Fibroblast of lung (primary cell): ENCODE results near the gene PSMA7.

ENCODE experiments used
- CTCF ChIP-seq, 2 donors: IDR thresholded peaks in 1 of 2; conservative IDR thresholded peaks in 1 of 2; 1 replicate in 1 of 2; 2 replicates in 1 of 2; pipeline ENCODE4 v1.5.1; 2011 to 2012; ENCODE audit warnings: low read length in 2 of 2, control low read depth in 1 of 2, inconsistent platforms in 1 of 2, low read depth in 1 of 2, mild to moderate bottlenecking in 1 of 2
- EZH2 ChIP-seq: IDR thresholded peaks from 2 replicates; pipeline ENCODE4 v1.5.1; 2012; ENCODE audit warnings: low read length, control low read depth, mild to moderate bottlenecking; ENCODE audit errors: missing control alignments

GRCh38 chr20:62167474-62167873, 24.3 kb upstream of the PSMA7 start:
- TF ChIP-seq CTCF (conservative IDR thresholded peaks at IDR 0.05 in 1 of 2, IDR thresholded peaks at IDR 0.05 in 1 of 2; ENCODE audit: low read depth in 1 of 2, low read length in 2 of 2) (no peak), EZH2 (no peak)
